ENCODE measurements around the gene CHMP2A. TPM values are rescaled to one million over a fixed set of nuclear protein-coding genes. Genes with fewer than 3 reads are reported as not detected.

The CHMP2A gene
- total RNA-seq, 2 experiments from 2014 or later = 60.5 to 62.4 TPM

GRCh38 chr19:58563823-58564222 lies 8.9 kb upstream of the CHMP2A start:
- DNase-seq (no peak), ATAC-seq (ENCODE audit: poor library complexity) (no peak)
- peaks cover 12% of the 10 kb centered on the region for H3K36me3 Mint-ChIP-seq (ENCODE audit: low read depth)
- Histone ChIP-seq H3K4me3 (ENCODE audit: low read length) (no peak overlapping the region), H3K4me1 (ENCODE audit: insufficient read depth, low read length) (peaks cover 49% of the 10 kb centered on the region), H3K27ac (ENCODE audit: low read depth in 1 of 2, low read length in 2 of 2) (no peak overlapping the region), H3K9me3 (ENCODE audit: control insufficient read depth in 1 of 2, insufficient read depth in 1 of 2, low read length in 2 of 2) (no peaks in the 10 kb centered on the region), H3K36me3 (ENCODE audit: insufficient read depth, low read length) (peaks cover 7% of the 10 kb centered on the region), H3K27me3 (ENCODE audit: control insufficient read depth in 1 of 2, insufficient read depth in 2 of 2, low read length in 2 of 2) (no peaks in the 10 kb centered on the region)
- POLR2A ChIA-PET = interaction anchor here (1.9 to 7.0 kb wide), 2 partner anchors 8 to 9 kb away, joined by 8 to 63 read pairs; partner anchors contain the start of genes CHMP2A and MZF1
- TF ChIP-seq CTCF (IDR thresholded peaks at IDR 0.05) = no peak
- no peaks in the 10 kb centered on the region for H3K9me3 Mint-ChIP-seq
- H3K4me1 Mint-ChIP-seq (ENCODE audit: low read depth) = peaks cover 47% of the 10 kb centered on the region
- H3K27me3 Mint-ChIP-seq = no peaks in the 10 kb centered on the region
- peak overlapping the region; percentile 69 for H3K4me3 Mint-ChIP-seq
- CTCF ChIA-PET = interaction anchor here (1.2 kb wide), 1 partner anchor 50 kb away, joined by 3 read pairs; no protein-coding TSS in a partner anchor
- peak overlapping the region; percentile 57 for H3K27ac Mint-ChIP-seq
- intact Hi-C loops (cut with DNase I, micrococcal nuclease) = no loop called here

DNA sequence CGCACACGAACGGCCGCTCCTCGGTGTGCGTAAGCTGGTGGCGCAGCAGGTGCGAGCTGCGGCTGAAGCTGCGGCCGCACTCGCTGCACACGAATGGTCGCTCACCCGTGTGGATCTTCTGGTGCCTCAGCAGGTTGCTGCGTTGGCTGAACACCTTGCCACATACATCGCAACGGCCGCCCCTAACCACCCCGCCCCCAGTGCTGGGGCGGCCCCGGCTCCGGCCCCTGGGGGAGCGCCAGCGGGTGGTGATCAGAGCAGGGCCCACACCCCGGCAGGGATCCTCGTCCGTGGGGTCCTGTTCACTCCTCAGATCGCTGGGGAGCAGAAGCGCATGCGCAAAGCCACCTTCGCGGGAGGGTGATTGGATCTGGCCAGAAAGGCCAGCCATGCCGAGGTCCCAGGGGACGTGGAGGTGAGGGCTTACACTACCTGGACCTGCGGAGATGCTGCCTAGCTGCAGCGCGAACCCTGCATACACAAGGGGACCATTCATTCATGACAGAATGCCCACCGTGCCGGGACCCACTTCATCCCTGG lies 8.2 kb upstream of the CHMP2A start:
- no peak overlapping the region for H3K27ac ChIP-seq (ENCODE audit: low read depth in 1 of 2, low read length in 2 of 2)
- peaks cover 52% of the 10 kb centered on the region for H3K4me1 ChIP-seq (ENCODE audit: insufficient read depth, low read length)
- POLR2A ChIA-PET = interaction anchor here (0.8 to 7.0 kb wide), 10 partner anchors 9 to 380 kb away, joined by 4 to 63 read pairs (median 6); partner anchors contain the start of genes CHMP2A, MZF1, TRIM28 and ZBTB45
- Mint-ChIP-seq H3K9me3 (no peaks in the 10 kb centered on the region), H3K27me3 (no peaks in the 10 kb centered on the region), H3K4me3 (peak overlapping the region; percentile 93), H3K27ac (peak overlapping the region; percentile 57), H3K4me1 (ENCODE audit: low read depth) (peaks cover 52% of the 10 kb centered on the region), H3K36me3 (ENCODE audit: low read depth) (peaks cover 11% of the 10 kb centered on the region)
- CTCF ChIA-PET = interaction anchor here (1.1 kb wide), 1 partner anchor 44 kb away, joined by 5 read pairs; the partner anchor contains the start of gene ZBTB45
- no peaks in the 10 kb centered on the region for H3K9me3 ChIP-seq (ENCODE audit: control insufficient read depth in 1 of 2, insufficient read depth in 1 of 2, low read length in 2 of 2)
- no peaks in the 10 kb centered on the region for H3K27me3 ChIP-seq (ENCODE audit: control insufficient read depth in 1 of 2, insufficient read depth in 2 of 2, low read length in 2 of 2)
- no peak for ATAC-seq (ENCODE audit: poor library complexity)
- peak in 5 of 14 experiments; percentile 24 to 52 (median 47) for DNase-seq
- peak overlapping the region; percentile 57 for H3K4me3 ChIP-seq (ENCODE audit: low read length)
- TF ChIP-seq CTCF (IDR thresholded peaks at IDR 0.05) = no peak
- intact Hi-C loops (cut with DNase I, micrococcal nuclease) = no loop called here
- H3K36me3 ChIP-seq (ENCODE audit: insufficient read depth, low read length) = peaks cover 6% of the 10 kb centered on the region

DNA sequence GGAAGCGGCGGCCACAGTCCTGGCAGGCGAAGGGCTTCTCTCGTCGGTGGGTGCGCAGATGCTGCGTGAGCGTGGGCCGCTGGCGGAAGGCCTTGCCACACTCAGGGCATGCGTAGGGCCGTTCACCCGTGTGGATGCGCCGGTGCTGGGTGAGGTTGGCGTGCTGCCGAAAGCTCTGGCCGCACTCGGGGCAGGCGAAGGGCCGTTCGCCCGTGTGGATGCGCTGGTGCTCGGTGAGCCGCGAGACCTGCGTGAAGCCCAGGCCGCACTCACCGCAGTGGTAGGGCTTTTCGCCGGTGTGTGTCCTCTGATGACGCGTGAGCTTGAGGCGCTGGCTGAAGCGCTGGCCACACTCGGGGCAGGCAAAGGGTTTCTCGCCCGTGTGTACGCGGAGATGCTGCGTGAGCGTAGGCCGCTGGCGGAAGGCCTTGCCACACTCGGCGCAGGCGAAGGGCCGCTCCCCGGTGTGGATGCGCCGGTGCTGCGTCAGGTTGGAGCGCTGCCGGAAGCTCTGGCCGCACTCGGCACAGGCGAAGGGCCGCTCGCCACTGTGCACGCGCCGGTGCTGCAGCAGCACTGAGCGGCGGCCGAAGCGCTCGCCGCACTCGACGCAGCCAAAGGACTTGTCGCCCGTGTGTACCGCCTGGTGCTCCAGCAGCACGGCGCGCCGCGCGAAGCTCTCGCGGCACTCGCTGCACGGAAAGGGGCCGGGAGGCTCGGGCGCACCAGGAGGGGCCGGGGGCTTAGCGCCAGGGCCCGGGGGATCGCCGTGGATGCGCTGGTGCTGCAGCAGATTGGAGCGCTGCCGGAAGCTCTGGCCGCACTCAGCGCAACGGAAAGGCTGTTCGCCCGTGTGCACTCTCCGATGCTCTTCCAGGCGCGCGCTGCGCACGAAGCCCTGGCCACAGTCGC lies 7.5 kb upstream of the CHMP2A start:
- CTCF ChIA-PET = interaction anchor here (1.1 to 2.7 kb wide), 3 partner anchors 19 to 48 kb away, joined by 5 to 9 read pairs (median 5); partner anchors contain the start of gene ZBTB45
- no peak for ATAC-seq (ENCODE audit: poor library complexity)

More for the DNA sequence above, 7.5 kb upstream of the CHMP2A start:
- H3K27me3 Mint-ChIP-seq = no peaks in the 10 kb centered on the region
- H3K9me3 ChIP-seq (ENCODE audit: control insufficient read depth in 1 of 2, insufficient read depth in 1 of 2, low read length in 2 of 2) = no peaks in the 10 kb centered on the region
- no peaks in the 10 kb centered on the region for H3K9me3 Mint-ChIP-seq
- H3K27me3 ChIP-seq (ENCODE audit: control insufficient read depth in 1 of 2, insufficient read depth in 2 of 2, low read length in 2 of 2) = no peaks in the 10 kb centered on the region
- H3K36me3 Mint-ChIP-seq (ENCODE audit: low read depth) = peaks cover 17% of the 10 kb centered on the region
- H3K4me1 ChIP-seq (ENCODE audit: insufficient read depth, low read length) = peaks cover 59% of the 10 kb centered on the region
- peak overlapping the region; percentile 57 for H3K27ac Mint-ChIP-seq
- H3K27ac ChIP-seq (ENCODE audit: low read depth in 1 of 2, low read length in 2 of 2) = peak overlapping the region in 1 of 2 donors; percentile 40
- intact Hi-C loops (cut with DNase I, micrococcal nuclease) = no loop called here
- peak overlapping the region; percentile 98 for H3K4me3 Mint-ChIP-seq
- peak overlapping the region; percentile 57 for H3K4me3 ChIP-seq (ENCODE audit: low read length)
- no peak for TF ChIP-seq CTCF (IDR thresholded peaks at IDR 0.05)
- POLR2A ChIA-PET = interaction anchor here (0.8 to 7.0 kb wide), 10 partner anchors 8 to 379 kb away, joined by 4 to 63 read pairs (median 6); partner anchors contain the start of genes CHMP2A, MZF1, TRIM28 and ZBTB45
- DNase-seq = peak in 7 of 14 experiments; percentile 36 to 66 (median 50)
- H3K36me3 ChIP-seq (ENCODE audit: insufficient read depth, low read length) = peaks cover 4% of the 10 kb centered on the region
- peaks cover 59% of the 10 kb centered on the region for H3K4me1 Mint-ChIP-seq (ENCODE audit: low read depth)
